Stomach (tissue), 9 donors: ENCODE measurements around the gene MTF1. TPM values are rescaled to one million over a fixed set of nuclear protein-coding genes. Genes with fewer than 3 reads are reported as not detected.

Experiments used
- DNase-seq, 2 donors: peaks; one replicate each; pipeline versions ENCODE4 v3.0.0 to v3.0.0-alpha.2; 2013 to 2019
- H3K27ac ChIP-seq, 5 donors: fragments of 200-600 bp in 4 of 5; sonication (generic) in 4 of 5; one replicate each; pipeline ENCODE4 v1.5.1; 2013 to 2019; ENCODE audit warnings: mild to moderate bottlenecking in 1 of 5, moderate library complexity in 1 of 5
- H3K27me3 ChIP-seq, 3 donors: fragments of 200-600 bp; sonication (generic); one replicate each; pipeline ENCODE4 v1.5.1; 2017 to 2019; ENCODE audit warnings: mixed run types in 1 of 3
- H3K36me3 ChIP-seq, 4 donors: fragments of 200-600 bp; sonication (generic); 1 replicate in 3 of 4; 2 replicates in 1 of 4; pipeline ENCODE4 v1.5.1; 2016 to 2019
- H3K4me1 ChIP-seq, 4 donors: fragments of 200-600 bp; sonication (generic); one replicate each; pipeline ENCODE4 v1.5.1; 2016 to 2019
- H3K4me3 ChIP-seq, 4 donors: fragments of 200-600 bp; sonication (generic) in 3 of 4; one replicate each; pipeline ENCODE4 v1.5.1; 2016 to 2019; ENCODE audit warnings: mild to moderate bottlenecking in 1 of 4
- H3K9me3 ChIP-seq, 4 donors: fragments of 200-600 bp; sonication (generic); one replicate each; pipeline ENCODE4 v1.5.1; 2016 to 2019
- EP300 ChIP-seq: sonication (generic); formaldehyde crosslinking; IDR thresholded peaks from one replicate; pipeline ENCODE4 v1.6.1; 2017; ENCODE audit warnings: antibody characterized with exemption
- POLR2A ChIP-seq, 4 donors: fragments of 450-650 bp; IDR thresholded peaks; one replicate each; pipeline ENCODE4 v1.6.1; 2016; ENCODE audit warnings: antibody characterized with exemption in 4 of 4, control low read depth in 2 of 4, mild to moderate bottlenecking in 1 of 4, moderate library complexity in 1 of 4
- POLR2AphosphoS5 ChIP-seq, 3 donors: sonication (generic); formaldehyde crosslinking; IDR thresholded peaks; one replicate each; pipeline ENCODE4 v1.6.1; 2016; ENCODE audit warnings: antibody characterized with exemption in 3 of 3
- WGBS, 5 donors: extraction: QIAGEN DNeasy Blood & Tissue Kit in 3 of 5; methylation state at CpG; one replicate each; pipeline versions ENCODE4 v1.1.5 to v1.1.7; 2013 to 2018; 5-methylcytosine and 5-hydroxymethylcytosine counted together
- intact Hi-C: fragments of 100-400 bp; cut with DNase I; formaldehyde crosslinking; loops from one replicate; pipeline ENCODE4 v1.15.1; 2023; ENCODE audit warnings: low total_unique reads
- polyA plus RNA-seq, 3 donors: library from polyadenylated mRNA; stranded (reverse); fragments of 200-250 nt; gene quantifications; one replicate each; pipeline ENCODE4 v1.2.3, GENCODE V29; 2013
- total RNA-seq, 5 donors: library from RNA; depleted of rRNA; stranded (reverse); fragments of >200 nt; gene quantifications; one replicate each; pipeline versions ENCODE4 v1.1.0 to v1.2.3, GENCODE V29; 2014 to 2016
- TF ChIP-seq, protein P1 (sequence below), 7 experiments: fragments of 450-650 bp in 4 of 7; fragments of 200-600 bp in 3 of 7; sonication (generic) in 3 of 7; IDR thresholded peaks; one replicate each; pipeline ENCODE4 v1.5.1; 2016 to 2019; ENCODE audit warnings: antibody characterized with exemption in 7 of 7, control low read depth in 2 of 7, mild to moderate bottlenecking in 1 of 7
- donor health status: healthy with polysubstance abuse.
- donor health status: Bipolar disorder and iron deficiency.
- donor health status: healthy.

Gene MTF1
- total and polyA plus RNA-seq, 8 donors, result 1.2 to 5.4 (median 2.8) TPM

DNA sequence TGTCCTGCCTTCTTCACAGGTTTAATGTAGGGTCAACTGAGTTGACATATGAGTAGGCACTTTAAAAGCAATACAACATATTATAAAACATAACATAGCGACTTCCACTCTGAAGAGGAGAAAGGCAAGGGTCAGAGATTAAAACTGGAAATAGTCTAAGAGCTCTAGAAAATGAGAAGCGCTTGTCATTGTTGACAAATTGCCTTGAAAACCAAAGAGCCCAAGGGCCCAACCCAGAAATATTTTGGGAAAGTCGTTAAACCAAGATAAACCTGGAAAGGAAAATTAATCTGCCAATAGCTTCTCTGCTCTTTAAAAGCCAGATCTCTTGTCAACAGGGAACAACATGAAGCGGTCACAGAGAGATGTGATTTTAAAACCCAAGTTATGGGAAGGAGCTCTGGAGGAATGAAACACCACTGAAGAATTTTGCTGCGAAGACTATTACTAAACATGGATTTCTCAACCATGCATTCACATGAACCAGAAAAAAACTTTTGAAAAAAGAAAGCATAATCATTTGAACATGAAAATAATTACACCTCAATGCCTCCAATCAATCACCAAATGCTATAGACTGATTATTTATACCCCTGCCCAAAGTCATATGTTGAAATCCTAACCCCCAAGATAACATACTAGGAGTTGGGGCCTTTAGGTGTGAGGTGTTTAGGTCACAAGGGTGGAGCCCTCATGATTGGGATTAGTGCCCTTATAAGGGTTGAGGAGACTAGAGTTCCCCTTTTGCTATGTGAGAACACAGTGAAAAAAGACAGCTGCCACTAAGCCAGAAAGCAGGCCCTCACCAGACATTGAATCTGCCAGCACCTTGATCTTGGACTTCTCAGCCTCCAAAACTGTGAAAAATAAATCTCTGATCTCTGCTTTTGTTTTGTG, 33.0 kb upstream of the MTF1 start:
- Histone ChIP-seq H3K36me3 (peaks cover 29 to 43% (median 34%) of the 10 kb centered on the region in 4 donors), H3K27ac (peak overlapping the region in 1 of 5 donors; percentile 7), H3K9me3 (no peaks in the 10 kb centered on the region), H3K27me3 (no peaks in the 10 kb centered on the region), H3K4me1 (peaks cover 0 to 11% (median 7%) of the 10 kb centered on the region in 4 donors), H3K4me3 (no peak overlapping the region)
- TF ChIP-seq POLR2A (IDR thresholded peaks at IDR 0.05), result no peak
- TF ChIP-seq POLR2AphosphoS5 (IDR thresholded peaks at IDR 0.05), result no peak
- TF ChIP-seq, protein P1, sequence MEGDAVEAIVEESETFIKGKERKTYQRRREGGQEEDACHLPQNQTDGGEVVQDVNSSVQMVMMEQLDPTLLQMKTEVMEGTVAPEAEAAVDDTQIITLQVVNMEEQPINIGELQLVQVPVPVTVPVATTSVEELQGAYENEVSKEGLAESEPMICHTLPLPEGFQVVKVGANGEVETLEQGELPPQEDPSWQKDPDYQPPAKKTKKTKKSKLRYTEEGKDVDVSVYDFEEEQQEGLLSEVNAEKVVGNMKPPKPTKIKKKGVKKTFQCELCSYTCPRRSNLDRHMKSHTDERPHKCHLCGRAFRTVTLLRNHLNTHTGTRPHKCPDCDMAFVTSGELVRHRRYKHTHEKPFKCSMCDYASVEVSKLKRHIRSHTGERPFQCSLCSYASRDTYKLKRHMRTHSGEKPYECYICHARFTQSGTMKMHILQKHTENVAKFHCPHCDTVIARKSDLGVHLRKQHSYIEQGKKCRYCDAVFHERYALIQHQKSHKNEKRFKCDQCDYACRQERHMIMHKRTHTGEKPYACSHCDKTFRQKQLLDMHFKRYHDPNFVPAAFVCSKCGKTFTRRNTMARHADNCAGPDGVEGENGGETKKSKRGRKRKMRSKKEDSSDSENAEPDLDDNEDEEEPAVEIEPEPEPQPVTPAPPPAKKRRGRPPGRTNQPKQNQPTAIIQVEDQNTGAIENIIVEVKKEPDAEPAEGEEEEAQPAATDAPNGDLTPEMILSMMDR (IDR thresholded peaks at IDR 0.05), result no peak
- TF ChIP-seq EP300, result no peak
- WGBS, 5 donors, result 74 to 81% (median 78%) methylated on average over 5 of the region's 5 CpGs
- DNase-seq, result no peak
- intact Hi-C loops, result no loop called here

GRCh38 chr1:37890378-37891014, 31.1 kb upstream of the MTF1 start:
- DNase-seq, result peak in 1 of 2 donors; percentile 73
- H3K36me3 ChIP-seq, result peaks cover 48 to 62% (median 53%) of the 10 kb centered on the region in 4 donors

DNA sequence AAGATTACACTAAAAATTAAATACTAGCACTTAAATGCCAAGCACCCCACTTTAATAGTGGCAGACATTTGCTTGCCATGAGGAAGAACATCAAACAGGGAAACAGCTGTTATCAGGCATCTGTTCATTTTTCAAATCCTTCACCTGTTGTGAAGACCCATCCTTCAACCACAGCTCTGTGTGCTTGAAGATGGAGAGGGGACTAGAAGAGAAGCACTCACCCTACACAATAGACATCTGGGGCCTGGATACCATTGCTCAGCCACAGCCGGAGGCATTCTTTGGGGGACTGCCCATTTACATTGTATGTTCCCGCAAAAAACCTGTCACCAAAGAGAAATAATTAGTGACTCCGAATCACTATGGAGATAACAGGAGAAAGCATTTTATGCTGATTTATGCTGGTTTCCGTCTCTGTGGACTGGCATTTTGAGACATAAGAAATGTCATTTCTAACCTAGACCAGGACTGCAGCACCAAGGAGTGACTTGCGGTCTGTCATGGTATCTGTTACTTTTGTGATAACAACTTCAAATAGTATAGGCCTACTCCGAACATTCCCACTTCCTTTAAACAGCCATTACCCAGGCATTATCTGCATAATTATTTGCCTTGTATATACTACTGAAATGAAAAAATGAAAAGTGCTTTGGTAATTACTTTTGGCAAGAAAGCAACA, 28.8 kb upstream of the MTF1 start:
- Histone ChIP-seq H3K9me3 (no peaks in the 10 kb centered on the region), H3K4me3 (no peak overlapping the region), H3K27me3 (no peaks in the 10 kb centered on the region), H3K4me1 (peaks cover 0 to 11% (median 7%) of the 10 kb centered on the region in 4 donors), H3K27ac (no peak overlapping the region), H3K36me3 (peaks cover 57 to 85% (median 70%) of the 10 kb centered on the region in 4 donors)
- no peak for TF ChIP-seq POLR2A (IDR thresholded peaks at IDR 0.05)
- TF ChIP-seq POLR2AphosphoS5 (IDR thresholded peaks at IDR 0.05), result no peak
- TF ChIP-seq EP300, result no peak
- TF ChIP-seq, protein P1 (IDR thresholded peaks at IDR 0.05), result no peak
- intact Hi-C loops, result loop anchor here (10.0 kb wide), 1 partner anchor 87 kb away; no protein-coding TSS in a partner anchor
- WGBS, 5 donors, result 37 to 68% (median 49%) methylated on average over 6 of the region's 6 CpGs
- DNase-seq, result peak in 1 of 2 donors; percentile 13

More at GRCh38 chr1:37890378-37891014, 31.1 kb upstream of the MTF1 start:
- Histone ChIP-seq H3K4me1 (peaks cover 0 to 11% (median 7%) of the 10 kb centered on the region in 4 donors), H3K27ac (peak overlapping the region in 2 of 5 donors; percentile 18 to 37), H3K9me3 (no peaks in the 10 kb centered on the region), H3K4me3 (no peak overlapping the region), H3K27me3 (no peaks in the 10 kb centered on the region)
- TF ChIP-seq, protein P1 (IDR thresholded peaks at IDR 0.05), result peak in 3 of 7 experiments; percentile 25 to 68 (median 45)
- TF ChIP-seq EP300 (no peak), POLR2A (IDR thresholded peaks at IDR 0.05) (no peak), POLR2AphosphoS5 (IDR thresholded peaks at IDR 0.05) (no peak)
- intact Hi-C loops, result no loop called here
- WGBS, 5 donors, result 12 to 25% (median 14%) methylated on average over 4 of the region's 4 CpGs

GRCh38 chr1:37884145-37884544, 24.8 kb upstream of the MTF1 start:
- 88 to 90% (median 89%) methylated on average over 3 of the region's 3 CpGs for WGBS, 5 donors
- Histone ChIP-seq H3K4me3 (no peak overlapping the region), H3K27me3 (no peaks in the 10 kb centered on the region), H3K36me3 (peaks cover 79 to 100% (median 100%) of the 10 kb centered on the region in 4 donors), H3K9me3 (no peaks in the 10 kb centered on the region), H3K4me1 (peaks cover 0 to 5% (median 3%) of the 10 kb centered on the region in 4 donors), H3K27ac (no peak overlapping the region)
- intact Hi-C loops, result loop anchor here (10.0 kb wide), 1 partner anchor 91 kb away; no protein-coding TSS in a partner anchor
- TF ChIP-seq EP300 (no peak), POLR2AphosphoS5 (IDR thresholded peaks at IDR 0.05) (no peak), POLR2A (IDR thresholded peaks at IDR 0.05) (no peak)
- TF ChIP-seq, protein P1 (IDR thresholded peaks at IDR 0.05), result no peak
- DNase-seq, result no peak
